ENCODE measurements around the gene PPL.
"Not testable (repeated sequence)": the region's sequence is repeated elsewhere in the genome, so short reads cannot be mapped to it uniquely, and the experiment has no call there.

The PPL gene

GRCh38 chr16:4966736-4967453 lies 29.9 kb upstream of the PPL start:
- H3K27ac ChIP-seq (ENCODE audit: low read depth, low read length, poor library complexity, severe bottlenecking): no peak overlapping the region
- TF ChIP-seq, protein P1, sequence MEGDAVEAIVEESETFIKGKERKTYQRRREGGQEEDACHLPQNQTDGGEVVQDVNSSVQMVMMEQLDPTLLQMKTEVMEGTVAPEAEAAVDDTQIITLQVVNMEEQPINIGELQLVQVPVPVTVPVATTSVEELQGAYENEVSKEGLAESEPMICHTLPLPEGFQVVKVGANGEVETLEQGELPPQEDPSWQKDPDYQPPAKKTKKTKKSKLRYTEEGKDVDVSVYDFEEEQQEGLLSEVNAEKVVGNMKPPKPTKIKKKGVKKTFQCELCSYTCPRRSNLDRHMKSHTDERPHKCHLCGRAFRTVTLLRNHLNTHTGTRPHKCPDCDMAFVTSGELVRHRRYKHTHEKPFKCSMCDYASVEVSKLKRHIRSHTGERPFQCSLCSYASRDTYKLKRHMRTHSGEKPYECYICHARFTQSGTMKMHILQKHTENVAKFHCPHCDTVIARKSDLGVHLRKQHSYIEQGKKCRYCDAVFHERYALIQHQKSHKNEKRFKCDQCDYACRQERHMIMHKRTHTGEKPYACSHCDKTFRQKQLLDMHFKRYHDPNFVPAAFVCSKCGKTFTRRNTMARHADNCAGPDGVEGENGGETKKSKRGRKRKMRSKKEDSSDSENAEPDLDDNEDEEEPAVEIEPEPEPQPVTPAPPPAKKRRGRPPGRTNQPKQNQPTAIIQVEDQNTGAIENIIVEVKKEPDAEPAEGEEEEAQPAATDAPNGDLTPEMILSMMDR (IDR thresholded peaks at IDR 0.05; ENCODE audit: low read length): no peak
- TF ChIP-seq EZH2 (IDR thresholded peaks at IDR 0.05; ENCODE audit: borderline replicate concordance, low read length): no peak
- H3K9ac ChIP-seq (ENCODE audit: low read length): no peak overlapping the region
- no peaks in the 10 kb centered on the region for H3K4me1 ChIP-seq (ENCODE audit: insufficient read depth, low read length, severe bottlenecking)
- H3F3A ChIP-seq (ENCODE audit: insufficient read depth, low read length): no peaks in the 10 kb centered on the region
- H2AFZ ChIP-seq (ENCODE audit: low read length): no peak overlapping the region
- H3K36me3 ChIP-seq (ENCODE audit: insufficient read depth, low read length): no peaks in the 10 kb centered on the region
- H3K27me3 ChIP-seq (ENCODE audit: insufficient read depth, low read length): no peaks in the 10 kb centered on the region
- H3K4me2 ChIP-seq (ENCODE audit: low read length): no peak overlapping the region
- no peaks in the 10 kb centered on the region for H3K9me3 ChIP-seq (ENCODE audit: low read length)
- H3K9me2 ChIP-seq (ENCODE audit: low read depth, low read length): no peaks in the 10 kb centered on the region
- no peaks in the 10 kb centered on the region for H3K79me2 ChIP-seq (ENCODE audit: insufficient read depth, low read length)
- H3K4me3 ChIP-seq (ENCODE audit: low read depth, low read length, poor library complexity, severe bottlenecking): no peak overlapping the region
- no peaks in the 10 kb centered on the region for H4K20me1 ChIP-seq (ENCODE audit: insufficient read depth, low read length)

- not testable (repeated sequence) for H3F3A ChIP-seq (ENCODE audit: insufficient read depth, low read length); H3K36me3 ChIP-seq (ENCODE audit: insufficient read depth, low read length); H3K27me3 ChIP-seq (ENCODE audit: insufficient read depth, low read length); H4K20me1 ChIP-seq (ENCODE audit: insufficient read depth, low read length); H3K9me2 ChIP-seq (ENCODE audit: low read depth, low read length); H3K79me2 ChIP-seq (ENCODE audit: insufficient read depth, low read length); H3K27ac ChIP-seq (ENCODE audit: low read depth, low read length, poor library complexity, severe bottlenecking); H2AFZ ChIP-seq (ENCODE audit: low read length); H3K4me2 ChIP-seq (ENCODE audit: low read length); H3K4me1 ChIP-seq (ENCODE audit: insufficient read depth, low read length, severe bottlenecking); H3K4me3 ChIP-seq (ENCODE audit: low read depth, low read length, poor library complexity, severe bottlenecking); H3K9ac ChIP-seq (ENCODE audit: low read length); H3K9me3 ChIP-seq (ENCODE audit: low read length)
Observed at GRCh38 chr16:4963527-4963926, 26.6 kb upstream of the PPL start.

DNA sequence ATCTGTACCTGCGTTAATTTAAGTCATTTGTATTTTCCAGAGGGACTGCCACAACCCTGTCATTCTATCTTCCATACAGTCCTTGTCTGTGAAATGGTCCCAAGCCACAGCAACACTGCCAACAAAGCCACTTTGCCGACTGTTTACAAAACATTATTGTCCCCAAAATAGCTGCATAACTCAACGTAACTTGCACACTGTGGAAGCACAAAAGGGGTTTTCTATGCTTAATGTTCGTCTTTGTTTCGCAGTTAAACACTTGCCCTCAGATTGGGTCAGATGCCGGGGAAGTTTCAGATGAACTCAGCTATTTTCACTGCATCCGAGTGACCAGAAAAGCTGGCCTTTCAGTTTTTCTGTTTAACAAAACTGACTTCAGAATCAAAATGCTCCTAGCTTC lies 25.8 kb upstream of the PPL start:
- H3K27me3 ChIP-seq (ENCODE audit: insufficient read depth, low read length): no peaks in the 10 kb centered on the region
- H4K20me1 ChIP-seq (ENCODE audit: insufficient read depth, low read length): no peaks in the 10 kb centered on the region
- H3F3A ChIP-seq (ENCODE audit: insufficient read depth, low read length): no peaks in the 10 kb centered on the region
- no peaks in the 10 kb centered on the region for H3K36me3 ChIP-seq (ENCODE audit: insufficient read depth, low read length)
- H3K4me2 ChIP-seq (ENCODE audit: low read length): no peak overlapping the region
- no peak overlapping the region for H2AFZ ChIP-seq (ENCODE audit: low read length)
- H3K79me2 ChIP-seq (ENCODE audit: insufficient read depth, low read length): no peaks in the 10 kb centered on the region
- H3K9me3 ChIP-seq (ENCODE audit: low read length): no peaks in the 10 kb centered on the region
- no peak overlapping the region for H3K4me3 ChIP-seq (ENCODE audit: low read depth, low read length, poor library complexity, severe bottlenecking)
- no peak for TF ChIP-seq EZH2 (IDR thresholded peaks at IDR 0.05; ENCODE audit: borderline replicate concordance, low read length)
- TF ChIP-seq, protein P1 (IDR thresholded peaks at IDR 0.05; ENCODE audit: low read length): no peak
- no peaks in the 10 kb centered on the region for H3K9me2 ChIP-seq (ENCODE audit: low read depth, low read length)
- peaks cover 1% of the 10 kb centered on the region for H3K4me1 ChIP-seq (ENCODE audit: insufficient read depth, low read length, severe bottlenecking)
- no peak overlapping the region for H3K9ac ChIP-seq (ENCODE audit: low read length)
- no peak overlapping the region for H3K27ac ChIP-seq (ENCODE audit: low read depth, low read length, poor library complexity, severe bottlenecking)

DNA sequence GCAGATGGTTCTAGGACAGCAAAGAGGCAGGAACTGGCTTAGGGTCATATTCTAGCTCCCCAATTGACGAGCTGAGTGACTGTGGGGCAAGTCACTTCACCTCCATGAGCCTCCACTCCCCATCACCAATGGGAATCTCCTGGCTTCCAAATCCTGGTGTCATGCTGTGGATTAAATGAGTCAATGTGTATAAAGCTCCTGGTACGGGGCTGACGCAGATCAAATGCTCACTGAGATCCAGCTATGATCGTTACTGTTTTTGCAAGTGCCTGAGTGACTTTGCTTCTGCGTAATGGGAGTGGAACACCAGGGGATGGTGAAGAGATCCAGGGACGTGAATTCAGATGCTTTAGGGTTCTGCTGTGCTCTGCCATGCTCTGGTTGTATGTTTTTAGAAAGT lies 23.6 kb upstream of the PPL start:
- Histone ChIP-seq H4K20me1 (ENCODE audit: insufficient read depth, low read length) (no peaks in the 10 kb centered on the region), H3K9me3 (ENCODE audit: low read length) (no peaks in the 10 kb centered on the region), H3F3A (ENCODE audit: insufficient read depth, low read length) (no peaks in the 10 kb centered on the region), H3K4me3 (ENCODE audit: low read depth, low read length, poor library complexity, severe bottlenecking) (no peak overlapping the region), H3K79me2 (ENCODE audit: insufficient read depth, low read length) (no peaks in the 10 kb centered on the region), H3K4me1 (ENCODE audit: insufficient read depth, low read length, severe bottlenecking) (peaks cover 7% of the 10 kb centered on the region), H3K36me3 (ENCODE audit: insufficient read depth, low read length) (no peaks in the 10 kb centered on the region), H3K4me2 (ENCODE audit: low read length) (no peak overlapping the region), H3K27ac (ENCODE audit: low read depth, low read length, poor library complexity, severe bottlenecking) (no peak overlapping the region), H3K9me2 (ENCODE audit: low read depth, low read length) (no peaks in the 10 kb centered on the region), H3K9ac (ENCODE audit: low read length) (no peak overlapping the region), H3K27me3 (ENCODE audit: insufficient read depth, low read length) (no peaks in the 10 kb centered on the region), H2AFZ (ENCODE audit: low read length) (no peak overlapping the region)
- TF ChIP-seq, protein P1 (IDR thresholded peaks at IDR 0.05; ENCODE audit: low read length): no peak
- no peak for TF ChIP-seq EZH2 (IDR thresholded peaks at IDR 0.05; ENCODE audit: borderline replicate concordance, low read length)

Measured in OCI-LY1 (cell line).